Amniotic stem cell (primary cell): ENCODE measurements around the gene GGT5.
"Not testable (repeated sequence)": the region's sequence is repeated elsewhere in the genome, so short reads cannot be mapped to it uniquely, and the experiment has no call there.

Experiments used
- DNase-seq: peaks from one replicate; lab custom pipeline; 2025; lab: John Stamatoyannopoulos, UW

GGT5 gene

GRCh38 chr22:24203856-24204255 lies 41.0 kb downstream of the GGT5 start:
- not testable (repeated sequence) for DNase-seq

GRCh38 chr22:24201681-24202614 lies 42.9 kb downstream of the GGT5 start:
- no peak for DNase-seq

- DNase-seq = no peak
Observed at GRCh38 chr22:24200619-24201212, 44.2 kb downstream of the GGT5 start.

GRCh38 chr22:24198682-24199052 lies 46.2 kb downstream of the GGT5 start:
- DNase-seq = no peak

- no peak for DNase-seq
Observed at GRCh38 chr22:24191893-24192292, 53.0 kb downstream of the GGT5 start.

GRCh38 chr22:24191381-24191841 lies 53.5 kb downstream of the GGT5 start:
- no peak for DNase-seq

- no peak for DNase-seq
Observed at GRCh38 chr22:24190596-24191208, 54.2 kb downstream of the GGT5 start.

GRCh38 chr22:24190159-24190540 lies 54.7 kb downstream of the GGT5 start:
- DNase-seq = no peak

GRCh38 chr22:24189249-24190158 lies 55.4 kb downstream of the GGT5 start:
- DNase-seq = no peak

- no peak for DNase-seq
Observed at GRCh38 chr22:24188705-24189248, 56.1 kb downstream of the GGT5 start.

GRCh38 chr22:24187731-24188644 lies 56.9 kb downstream of the GGT5 start:
- no peak for DNase-seq

GRCh38 chr22:24186892-24187670 lies 57.8 kb downstream of the GGT5 start:
- no peak for DNase-seq

- no peak for DNase-seq
Observed at GRCh38 chr22:24186352-24186740, 58.5 kb downstream of the GGT5 start.

GRCh38 chr22:24185501-24186351 lies 59.2 kb downstream of the GGT5 start:
- DNase-seq = no peak

GRCh38 chr22:24185001-24185500 lies 59.8 kb downstream of the GGT5 start:
- no peak for DNase-seq

GRCh38 chr22:24184057-24184798 lies 60.7 kb downstream of the GGT5 start:
- no peak for DNase-seq

GRCh38 chr22:24183321-24184031 lies 61.4 kb downstream of the GGT5 start:
- DNase-seq = no peak
